HCT116 (cell line): ENCODE data around the gene PDE4D.

Source experiments
- CTCF ChIP-seq, 3 experiments: fragments of 200-600 bp in 1 of 3; sonication (generic) in 1 of 3; IDR thresholded peaks in 2 of 3; conservative IDR thresholded peaks in 1 of 3; 2 replicates each; pipeline ENCODE4 v1.5.1; 2012 to 2017; ENCODE audit warnings: low read depth in 2 of 3, low read length in 2 of 3, antibody characterized with exemption in 1 of 3, borderline replicate concordance in 1 of 3, control low read depth in 1 of 3, mild to moderate bottlenecking in 1 of 3, mixed read lengths in 1 of 3, mixed run types in 1 of 3, moderate library complexity in 1 of 3; ENCODE audit not compliant: insufficient read depth in 1 of 3
- EZH2 ChIP-seq: fragments of 200-600 bp; sonication (generic); IDR thresholded peaks from 2 replicates; pipeline ENCODE4 v1.6.1; 2017; ENCODE audit warnings: antibody characterized with exemption, mixed run types
- EZH2phosphoT487 ChIP-seq: fragments of 200-600 bp; IDR thresholded peaks from 2 replicates; pipeline ENCODE4 v1.6.1; 2018; ENCODE audit warnings: antibody characterized with exemption, borderline replicate concordance
- POLR2A ChIP-seq: IDR thresholded peaks from 2 replicates; pipeline ENCODE4 v1.7.0; 2011; ENCODE audit warnings: borderline replicate concordance; ENCODE audit not compliant: insufficient read depth, insufficient read length; ENCODE audit errors: extremely low read depth
- RAD21 ChIP-seq: IDR thresholded peaks from 2 replicates; pipeline ENCODE4 v1.6.1; 2012; ENCODE audit warnings: low read depth, mild to moderate bottlenecking
- SP1 ChIP-seq: IDR thresholded peaks from 2 replicates; pipeline ENCODE4 v1.6.1; 2012; ENCODE audit warnings: low read depth

- TF ChIP-seq EZH2 (no peak), RAD21 (no peak), SP1 (no peak), POLR2A (no peak), CTCF (IDR thresholded peaks at IDR 0.05 in 2 of 3, conservative IDR thresholded peaks at IDR 0.05 in 1 of 3; ENCODE audit: borderline replicate concordance in 1 of 3, insufficient read depth in 1 of 3, low read depth in 2 of 3, low read length in 2 of 3) (no peak), EZH2phosphoT487 (no peak)
These were observed 132.7 kb downstream of the PDE4D start for GRCh38 chr5:59760785-59761348.
